T-helper 1 cell treated with Interleukin-12 subunit alpha and Interleukin-12 subunit beta and Interleukin-4 antibody, amounts not matched to agents 30 ng/mL and 1 ng/mL, for 36 hours (primary cell): ENCODE results near the gene PTPN18. TPM values are rescaled to one million over a fixed set of nuclear protein-coding genes. Genes with fewer than 3 reads are reported as not detected.
"Not testable (repeated sequence)": the region's sequence is repeated elsewhere in the genome, so short reads cannot be mapped to it uniquely, and the experiment has no call there.

Experiments
- intact Hi-C: fragments of 100-400 bp; cut with micrococcal nuclease; formaldehyde crosslinking; loops from one replicate; pipeline ENCODE4 v1.15.1; 2024
- total RNA-seq: library from RNA; stranded (reverse); gene quantifications from 2 replicates; pipeline ENCODE4 v1.2.3, GENCODE V29; 2022

The PTPN18 gene
- total RNA-seq, 1 donor from 2014 or later, result 87.0 TPM

- intact Hi-C loops, result loop anchor here (10.0 kb wide), 2 partner anchors 446 to 726 kb away; partner anchors contain the start of gene PLEKHB2
Observed at GRCh38 chr2:130378206-130378897, 22.5 kb downstream of the PTPN18 start.

- intact Hi-C loops, result loop anchor here (10.0 kb wide), 2 partner anchors 446 to 726 kb away; partner anchors contain the start of gene PLEKHB2
Observed at GRCh38 chr2:130378898-130379214, 23.0 kb downstream of the PTPN18 start.

- intact Hi-C loops, result no loop called here
Observed at GRCh38 chr2:130380096-130380934, 24.5 kb downstream of the PTPN18 start.

GRCh38 chr2:130381145-130381544 lies 25.3 kb downstream of the PTPN18 start:
- intact Hi-C loops, result no loop called here

DNA sequence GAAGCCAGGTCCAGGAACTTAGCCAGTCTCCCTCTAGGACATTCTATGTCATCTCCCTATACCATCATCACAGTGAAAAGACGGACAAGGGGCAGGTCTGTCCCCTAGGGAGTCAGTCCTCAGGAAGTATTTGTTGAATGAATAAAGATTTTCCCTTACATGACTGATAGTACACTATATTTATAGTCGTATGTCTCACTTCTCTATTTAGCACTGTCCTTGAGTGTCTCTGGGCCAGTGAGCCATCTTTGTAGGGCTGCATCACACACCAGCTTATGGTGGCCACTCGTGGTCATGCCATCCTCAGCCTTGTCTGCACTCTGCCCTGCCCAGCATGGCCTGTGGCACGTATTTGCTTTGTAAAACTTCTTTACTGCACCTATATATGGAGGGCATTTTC lies 25.8 kb downstream of the PTPN18 start:
- intact Hi-C loops, result no loop called here

DNA sequence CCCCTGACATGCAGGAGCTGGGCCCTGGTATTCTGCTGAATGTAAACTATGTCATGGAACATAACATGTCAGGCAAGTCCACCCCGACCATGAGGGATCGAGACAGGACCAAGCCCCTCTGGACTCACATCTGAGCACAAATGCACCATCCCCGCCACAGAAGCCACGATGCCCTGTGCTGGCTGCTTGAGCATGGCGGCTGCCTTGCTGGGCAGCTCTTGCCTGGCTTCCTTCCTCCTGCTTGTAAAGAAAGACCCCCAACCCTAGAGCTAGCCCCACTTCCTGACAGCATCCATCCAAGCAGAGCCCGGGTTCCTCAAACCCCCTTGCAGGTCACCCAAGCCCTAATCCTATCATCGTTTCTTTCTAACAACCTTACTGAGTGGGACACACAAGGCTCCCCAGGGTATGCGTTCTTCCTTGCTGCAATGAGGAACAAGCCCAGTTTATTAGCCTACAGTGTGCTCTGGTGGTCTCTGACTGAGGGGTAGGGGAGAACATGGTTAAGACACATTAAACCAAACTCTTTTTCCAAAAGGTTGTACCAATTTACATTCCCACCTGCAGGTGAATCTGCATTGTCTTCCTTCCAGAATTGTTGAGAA lies 26.6 kb downstream of the PTPN18 start:
- intact Hi-C loops, result no loop called here

DNA sequence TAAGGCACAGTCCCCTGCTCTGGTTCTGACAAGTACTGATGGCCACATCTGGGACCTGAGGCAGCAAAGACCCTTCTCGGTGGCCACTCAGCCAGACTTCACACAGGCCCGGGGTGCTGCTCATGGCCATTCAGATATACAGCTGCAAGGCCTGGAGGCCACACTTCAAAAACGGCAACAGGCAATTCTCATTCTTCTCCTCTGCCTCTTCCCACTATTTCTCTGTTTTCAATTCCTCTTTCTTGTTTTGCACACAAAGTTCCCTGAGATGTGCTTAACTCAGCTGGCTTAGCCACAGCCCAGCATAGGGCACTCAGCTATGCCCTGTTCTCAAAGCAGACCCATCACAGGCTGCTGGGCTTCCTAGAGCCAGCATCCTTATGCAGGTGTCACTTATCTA lies 29.9 kb downstream of the PTPN18 start:
- intact Hi-C loops, result no loop called here

DNA sequence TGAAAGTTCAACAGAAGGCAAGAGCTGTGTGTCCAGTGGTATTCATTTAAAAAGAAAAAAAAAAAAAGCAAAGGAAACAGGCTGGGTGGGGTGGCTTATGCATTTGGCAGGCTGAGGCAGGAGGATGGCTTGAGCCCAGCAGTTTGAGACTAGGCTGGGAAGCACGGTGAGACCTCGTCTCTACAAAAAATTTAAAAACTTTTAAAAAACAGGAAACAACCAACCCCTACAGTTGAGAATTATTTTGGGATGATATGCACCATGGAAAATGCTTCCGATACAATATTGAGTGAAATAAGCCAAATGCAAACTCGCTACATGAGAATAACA lies 31.2 kb downstream of the PTPN18 start:
- intact Hi-C loops, result no loop called here

GRCh38 chr2:130387804-130388203 lies 31.9 kb downstream of the PTPN18 start:
- intact Hi-C loops, result no loop called here

- intact Hi-C loops, result no loop called here
Observed at GRCh38 chr2:130388221-130388907, 32.5 kb downstream of the PTPN18 start.

- intact Hi-C loops, result no loop called here
Observed at GRCh38 chr2:130389358-130389757, 33.5 kb downstream of the PTPN18 start.

GRCh38 chr2:130389783-130390182 lies 33.9 kb downstream of the PTPN18 start:
- intact Hi-C loops, result no loop called here

- intact Hi-C loops, result loop anchor here (1.0 kb wide), 4 partner anchors 18 to 513 kb away; partner anchors contain the start of gene IMP4
Observed at GRCh38 chr2:130390460-130391057, 34.7 kb downstream of the PTPN18 start.

GRCh38 chr2:130391058-130391871 lies 35.4 kb downstream of the PTPN18 start:
- intact Hi-C loops, result loop anchor here (1.0 kb wide), 4 partner anchors 19 to 514 kb away; partner anchors contain the start of gene IMP4

DNA sequence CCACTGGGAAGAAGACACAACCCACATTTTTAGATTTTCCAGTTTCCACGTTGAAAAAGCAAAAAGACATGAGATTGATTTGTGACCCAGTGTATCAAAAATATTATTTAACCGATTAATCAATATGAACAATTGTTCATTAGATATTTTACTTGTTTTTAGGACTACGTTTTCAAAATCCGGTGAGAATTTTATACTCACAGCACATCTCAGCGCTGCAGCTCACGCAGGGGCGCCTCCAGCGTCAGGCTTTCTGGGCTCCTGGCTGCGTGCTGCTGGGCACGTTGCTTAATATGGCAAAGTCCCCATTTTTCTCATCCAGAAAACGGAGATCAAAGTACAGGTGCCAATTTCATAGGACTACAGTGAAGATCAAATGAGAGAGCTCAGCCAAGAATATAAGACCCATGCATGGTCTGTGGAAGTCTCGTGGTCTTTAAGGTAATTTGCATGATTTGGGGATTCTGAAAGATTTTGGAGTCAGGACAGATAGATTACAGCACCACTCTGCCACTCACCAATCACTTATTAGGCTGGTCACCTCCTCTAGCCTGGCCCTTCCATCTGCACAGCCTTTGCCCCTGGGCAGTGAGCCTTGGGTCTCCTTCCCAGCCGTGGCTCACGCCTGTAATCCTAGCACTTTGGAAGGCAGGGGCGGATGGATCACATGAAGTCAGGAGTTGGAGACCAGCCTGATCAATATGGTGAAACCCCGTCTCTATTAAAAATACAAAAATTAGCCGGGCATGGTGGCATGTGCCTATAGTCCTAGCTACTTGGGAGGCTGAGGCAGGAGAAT lies 36.2 kb downstream of the PTPN18 start:
- intact Hi-C loops, result loop anchor here (1.0 kb wide), 4 partner anchors 20 to 515 kb away; partner anchors contain the start of gene IMP4

GRCh38 chr2:130393318-130393910 lies 37.6 kb downstream of the PTPN18 start:
- intact Hi-C loops, result no loop called here

DNA sequence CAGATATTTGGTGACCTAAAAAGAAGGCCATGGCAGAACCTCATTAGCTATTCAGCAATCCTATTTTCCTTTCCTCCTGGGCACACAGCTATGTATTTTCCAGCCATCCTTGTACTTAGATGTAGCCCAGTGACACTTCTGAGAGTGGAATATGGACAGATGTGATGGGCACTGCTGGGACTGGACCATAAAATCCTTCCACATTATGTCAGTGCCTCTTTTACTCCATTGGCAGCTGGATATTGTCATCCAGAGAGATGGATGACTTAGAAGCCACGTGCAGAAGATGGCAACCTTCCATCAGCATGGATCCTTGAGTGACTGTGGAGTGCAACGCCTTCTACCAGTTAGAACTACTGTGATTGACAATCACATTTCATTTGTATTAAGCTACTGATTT lies 50.4 kb downstream of the PTPN18 start:
- intact Hi-C loops, result not testable (repeated sequence)

DNA sequence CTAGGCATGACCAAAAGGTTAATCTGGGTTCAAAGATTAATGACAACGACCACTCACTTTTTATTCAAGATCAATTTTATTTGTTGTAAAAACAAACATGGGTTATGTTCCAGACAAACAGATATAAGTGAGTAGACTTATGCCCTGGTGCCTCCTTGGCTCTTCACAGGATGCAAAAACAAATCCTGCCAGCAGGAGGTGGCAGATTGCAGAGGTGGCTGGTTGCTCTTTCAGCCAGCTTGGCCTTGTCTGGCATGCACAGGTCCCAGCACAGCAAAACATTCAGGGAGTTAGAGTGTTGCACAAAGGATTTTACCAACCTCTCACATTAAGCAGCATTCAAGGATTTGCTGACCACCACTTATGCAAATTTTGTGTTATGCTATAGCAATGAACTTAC lies 60.8 kb downstream of the PTPN18 start:
- intact Hi-C loops, result not testable (repeated sequence)

DNA sequence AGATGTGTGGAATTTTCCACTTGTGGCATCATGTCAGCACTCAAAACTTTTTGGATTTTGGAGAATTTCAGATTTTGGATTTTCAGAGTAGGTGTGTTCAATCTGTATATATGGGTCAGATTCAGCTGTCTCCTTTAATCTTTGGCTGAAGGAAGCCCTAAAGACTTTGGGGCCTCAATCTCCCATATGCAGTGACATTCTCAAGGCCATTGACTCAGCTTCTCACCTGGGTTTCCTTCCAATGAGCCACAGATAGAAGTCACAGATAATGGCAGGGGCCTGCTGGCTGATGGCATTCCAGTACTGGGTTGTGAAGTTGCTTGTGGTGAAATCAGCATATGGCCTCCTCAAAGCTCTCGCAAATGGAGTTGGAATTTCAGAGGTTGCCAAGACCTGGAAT lies 63.0 kb downstream of the PTPN18 start:
- intact Hi-C loops, result not testable (repeated sequence)
